ENCODE measurements around the gene PTPRH. TPM values are rescaled to one million over a fixed set of nuclear protein-coding genes. Genes with fewer than 3 reads are reported as not detected.
"Not testable (repeated sequence)": the region's sequence is repeated elsewhere in the genome, so short reads cannot be mapped to it uniquely, and the experiment has no call there.

The PTPRH gene
- total RNA-seq, 1 donor from 2014 or later = not detected

GRCh38 chr19:55227241-55228014 is 18.1 kb upstream of the PTPRH start:
- intact Hi-C loops (cut with micrococcal nuclease) = no loop called here

- intact Hi-C loops (cut with micrococcal nuclease) = no loop called here
These were observed 17.5 kb upstream of the PTPRH start for GRCh38 chr19:55226788-55227187.

GRCh38 chr19:55226273-55226672 is 17.0 kb upstream of the PTPRH start:
- intact Hi-C loops (cut with micrococcal nuclease) = no loop called here

- intact Hi-C loops (cut with micrococcal nuclease) = no loop called here
These were observed 16.2 kb upstream of the PTPRH start for GRCh38 chr19:55225415-55225958.

GRCh38 chr19:55224679-55225414 is 15.5 kb upstream of the PTPRH start:
- intact Hi-C loops (cut with micrococcal nuclease) = not testable (repeated sequence)

GRCh38 chr19:55224038-55224665 is 14.9 kb upstream of the PTPRH start:
- intact Hi-C loops (cut with micrococcal nuclease) = no loop called here

- intact Hi-C loops (cut with micrococcal nuclease) = no loop called here
These were observed 14.2 kb upstream of the PTPRH start for GRCh38 chr19:55223291-55224037.

- intact Hi-C loops (cut with micrococcal nuclease) = no loop called here
These were observed 11.2 kb upstream of the PTPRH start for GRCh38 chr19:55220525-55220924.

- intact Hi-C loops (cut with micrococcal nuclease) = loop anchor here (5.0 kb wide), 1 partner anchor 41 kb away; the partner anchor contains the start of gene PPP6R1
These were observed 7.3 kb upstream of the PTPRH start for GRCh38 chr19:55216461-55217198.

- intact Hi-C loops (cut with micrococcal nuclease) = no loop called here
These were observed 4.2 kb upstream of the PTPRH start for GRCh38 chr19:55213547-55213946.

- intact Hi-C loops (cut with micrococcal nuclease) = no loop called here
These were observed 3.1 kb upstream of the PTPRH start for GRCh38 chr19:55212447-55212846.

- intact Hi-C loops (cut with micrococcal nuclease) = no loop called here
These were observed 582 bp upstream of the PTPRH start for GRCh38 chr19:55209693-55210472.

- intact Hi-C loops (cut with micrococcal nuclease) = no loop called here
These were observed 2.4 kb downstream of the PTPRH start for GRCh38 chr19:55206664-55207500.

- intact Hi-C loops (cut with micrococcal nuclease) = not testable (repeated sequence)
These were observed 7.1 kb downstream of the PTPRH start for GRCh38 chr19:55202199-55202598.

GRCh38 chr19:55199620-55200204 is 9.6 kb downstream of the PTPRH start:
- intact Hi-C loops (cut with micrococcal nuclease) = no loop called here

GRCh38 chr19:55198651-55199050 is 10.7 kb downstream of the PTPRH start:
- intact Hi-C loops (cut with micrococcal nuclease) = no loop called here

GRCh38 chr19:55197528-55197927 is 11.8 kb downstream of the PTPRH start:
- intact Hi-C loops (cut with micrococcal nuclease) = no loop called here

- intact Hi-C loops (cut with micrococcal nuclease) = no loop called here
These were observed 12.5 kb downstream of the PTPRH start for GRCh38 chr19:55196803-55197202.
